IMR-90 (cell line): ENCODE measurements around the gene ZSWIM8. TPM values are rescaled to one million over a fixed set of nuclear protein-coding genes. Genes with fewer than 3 reads are reported as not detected.

ENCODE experiments used
- ATAC-seq: fragments of 200-7000 bp; cut with Tn5 transposase; 2 replicates; pipeline ENCODE4 v1.9.1; 2020; ENCODE audit warnings: low read depth, mild to moderate bottlenecking, moderate library complexity
- BruUV-seq: library from RNA; stranded (reverse); fragments of 400-500 nt; replicated peaks from 2 replicates; lab custom pipeline; 2021; lab: Mats Ljungman, UMichigan
- CTCF ChIA-PET: fragments of 300-600 bp; formaldehyde crosslinking; extraction: SDS; loops from one replicate; lab custom pipeline; 2021; ENCODE audit warnings: antibody characterized with exemption; lab: Yijun Ruan, JAX
- POLR2A ChIA-PET: fragments of 300-600 bp; sonication (Branson Sonifier 250); formaldehyde crosslinking; loops from one replicate; lab custom pipeline; 2022; ENCODE audit warnings: antibody characterized with exemption; ENCODE audit not compliant: unreplicated experiment; lab: Charles Lee
- DNase-seq: peaks from one replicate; pipeline ENCODE4 v3.0.0; 2013
- H2AFZ ChIP-seq: replicated peaks from 2 replicates; pipeline ENCODE3; 2013; ENCODE audit warnings: low read length, mild to moderate bottlenecking; ENCODE audit not compliant: poor library complexity
- H2AK5ac ChIP-seq: 2 replicates; pipeline ENCODE4 v1.6.1; 2013; ENCODE audit warnings: low read depth, low read length, inconsistent platforms
- H2AK9ac ChIP-seq: replicated peaks from 2 replicates; pipeline ENCODE3; 2013; ENCODE audit warnings: mild to moderate bottlenecking, low read depth, low read length, moderate library complexity; ENCODE audit not compliant: poor library complexity
- H2BK120ac ChIP-seq: 2 replicates; pipeline ENCODE4 v1.6.1; 2013; ENCODE audit warnings: low read depth, low read length, inconsistent platforms
- H2BK15ac ChIP-seq: 3 replicates; pipeline ENCODE4 v1.6.1; 2013; ENCODE audit warnings: low read depth, low read length, inconsistent platforms
- H2BK20ac ChIP-seq: 2 replicates; pipeline ENCODE4 v1.6.1; 2013; ENCODE audit warnings: low read depth, mild to moderate bottlenecking, inconsistent platforms, low read length, moderate library complexity
- H2BK5ac ChIP-seq: 2 replicates; pipeline ENCODE4 v1.6.1; 2013; ENCODE audit warnings: mild to moderate bottlenecking, low read depth, low read length, inconsistent platforms; ENCODE audit not compliant: poor library complexity, severe bottlenecking
- H3K14ac ChIP-seq: replicated peaks from 2 replicates; pipeline ENCODE4 v1.6.1; 2013; ENCODE audit warnings: low read depth, low read length, inconsistent platforms
- H3K18ac ChIP-seq: 2 replicates; pipeline ENCODE4 v1.6.1; 2013; ENCODE audit warnings: low read depth, low read length, control low read depth
- H3K23ac ChIP-seq: 2 replicates; pipeline ENCODE4 v1.6.1; 2013; ENCODE audit warnings: low read depth, low read length, inconsistent platforms
- H3K27ac ChIP-seq: 2 replicates; pipeline ENCODE4 v1.5.1; 2013; ENCODE audit warnings: mild to moderate bottlenecking, control low read depth, low read length; ENCODE audit not compliant: insufficient read depth
- H3K27me3 ChIP-seq: 2 replicates; pipeline ENCODE4 v1.6.1; 2013; ENCODE audit warnings: low read length; ENCODE audit not compliant: control insufficient read depth, insufficient read depth
- H3K36me3 ChIP-seq: 2 replicates; pipeline ENCODE4 v1.6.1; 2013; ENCODE audit warnings: low read length, mixed read lengths; ENCODE audit not compliant: control insufficient read depth, insufficient read depth
- H3K4ac ChIP-seq: 2 replicates; pipeline ENCODE4 v1.6.1; 2013; ENCODE audit warnings: low read depth, low read length, inconsistent platforms
- H3K4me1 ChIP-seq: 2 replicates; pipeline ENCODE4 v1.6.1; 2013; ENCODE audit warnings: low read length, mixed read lengths; ENCODE audit not compliant: control insufficient read depth, insufficient read depth
- H3K4me2 ChIP-seq: 2 replicates; pipeline ENCODE4 v1.6.1; 2013; ENCODE audit warnings: low read depth, mild to moderate bottlenecking, control low read depth, low read length, moderate library complexity
- H3K4me3 ChIP-seq: 2 replicates; pipeline ENCODE4 v1.5.1; 2013; ENCODE audit warnings: low read depth, mild to moderate bottlenecking, control low read depth, low read length, moderate library complexity; ENCODE audit not compliant: insufficient read depth
- H3K56ac ChIP-seq: 2 replicates; pipeline ENCODE4 v1.6.1; 2013; ENCODE audit warnings: low read length, inconsistent platforms; ENCODE audit not compliant: insufficient read depth; ENCODE audit errors: extremely low read depth
- H3K79me1 ChIP-seq, 2 experiments: 2 replicates each; pipeline ENCODE4 v1.6.1; 2013; ENCODE audit warnings: low read length in 2 of 2, inconsistent platforms in 1 of 2, low read depth in 1 of 2
- H3K9ac ChIP-seq: 2 replicates; pipeline ENCODE4 v1.6.1; 2013; ENCODE audit warnings: low read depth, low read length, control low read depth
- H3K9me1 ChIP-seq: 2 replicates; pipeline ENCODE4 v1.6.1; 2013; ENCODE audit warnings: low read length, inconsistent platforms; ENCODE audit not compliant: insufficient read depth
- H3K9me3 ChIP-seq: 2 replicates; pipeline ENCODE4 v1.6.1; 2013; ENCODE audit warnings: low read length; ENCODE audit not compliant: control insufficient read depth, insufficient read depth
- H4K20me1 ChIP-seq: 2 replicates; pipeline ENCODE4 v1.6.1; 2013; ENCODE audit warnings: low read length, inconsistent platforms; ENCODE audit not compliant: insufficient read depth
- H4K5ac ChIP-seq: 2 replicates; pipeline ENCODE4 v1.6.1; 2013; ENCODE audit warnings: mild to moderate bottlenecking, low read depth, low read length, control low read depth
- H4K8ac ChIP-seq, 2 experiments: 2 replicates each; pipeline ENCODE4 v1.6.1; 2013; ENCODE audit warnings: low read depth in 2 of 2, low read length in 2 of 2, control low read depth in 1 of 2, inconsistent platforms in 1 of 2
- H4K91ac ChIP-seq: 2 replicates; pipeline ENCODE4 v1.6.1; 2013; ENCODE audit warnings: low read depth, low read length, inconsistent platforms; ENCODE audit not compliant: insufficient read depth
- CTCF ChIP-seq: conservative IDR thresholded peaks from 2 replicates; pipeline ENCODE4 v1.5.1; 2012; ENCODE audit warnings: mild to moderate bottlenecking, low read depth, low read length, improper control_type of control experiment
- MAFK ChIP-seq: IDR thresholded peaks from 2 replicates; pipeline ENCODE4 v1.6.1; 2012; ENCODE audit warnings: low read depth, low read length, improper control_type of control experiment
- MXI1 ChIP-seq: IDR thresholded peaks from 2 replicates; pipeline ENCODE4 v1.6.1; 2012; ENCODE audit warnings: low read depth, mild to moderate bottlenecking, low read length, moderate library complexity, borderline replicate concordance
- WGBS, 2 experiments: methylation state at CpG; one replicate each; pipeline versions ENCODE4 v1.1.5 to v1.1.7; 2013; ENCODE audit warnings: missing lambda C conversion rate in 2 of 2; ENCODE audit not compliant: insufficient read length in 1 of 2; ENCODE audit errors: extremely low coverage in 2 of 2; 5-methylcytosine and 5-hydroxymethylcytosine counted together
- dilution Hi-C: fragments of 300-500 bp; cut with HindIII; formaldehyde crosslinking; loops from one replicate; pipeline ENCODE4 v1.14.3; 2018; ENCODE audit warnings: low sequenced_read_pairs; ENCODE audit not compliant: unreplicated experiment
- in situ Hi-C: fragments of 300-500 bp; cut with MboI; formaldehyde crosslinking; loops from 3 replicates; pipeline ENCODE4 v1.14.3; 2019; ENCODE audit warnings: low sequenced_read_pairs, inconsistent platforms, mixed read lengths
- intact Hi-C: fragments of 100-400 bp; cut with micrococcal nuclease; formaldehyde crosslinking; loops from 2 replicates; pipeline ENCODE4 v1.10.0; 2022
- polyA plus RNA-seq, 3 experiments: library from polyadenylated mRNA; depleted of rRNA; stranded (reverse); fragments of >200 nt; gene quantifications; 2 replicates each; pipeline ENCODE4 v1.2.3, GENCODE V29; 2012; ENCODE audit warnings: low replicate concordance in 1 of 3
- total RNA-seq: library from RNA; depleted of rRNA; stranded (reverse); fragments of >200 nt; gene quantifications from 2 replicates; pipeline ENCODE4 v1.2.3, GENCODE V29; 2012
- TF ChIP-seq, protein P1 (sequence below): fragments of 150-350 bp; IDR thresholded peaks from 2 replicates; pipeline ENCODE4 v1.6.1; 2016; ENCODE audit warnings: low read depth, mild to moderate bottlenecking, low read length, moderate library complexity, borderline replicate concordance

Gene ZSWIM8
- total and polyA plus RNA-seq, 2 of the 4 experiments (the other 2 are of a cell fraction) = 16.8 to 103 TPM

DNA sequence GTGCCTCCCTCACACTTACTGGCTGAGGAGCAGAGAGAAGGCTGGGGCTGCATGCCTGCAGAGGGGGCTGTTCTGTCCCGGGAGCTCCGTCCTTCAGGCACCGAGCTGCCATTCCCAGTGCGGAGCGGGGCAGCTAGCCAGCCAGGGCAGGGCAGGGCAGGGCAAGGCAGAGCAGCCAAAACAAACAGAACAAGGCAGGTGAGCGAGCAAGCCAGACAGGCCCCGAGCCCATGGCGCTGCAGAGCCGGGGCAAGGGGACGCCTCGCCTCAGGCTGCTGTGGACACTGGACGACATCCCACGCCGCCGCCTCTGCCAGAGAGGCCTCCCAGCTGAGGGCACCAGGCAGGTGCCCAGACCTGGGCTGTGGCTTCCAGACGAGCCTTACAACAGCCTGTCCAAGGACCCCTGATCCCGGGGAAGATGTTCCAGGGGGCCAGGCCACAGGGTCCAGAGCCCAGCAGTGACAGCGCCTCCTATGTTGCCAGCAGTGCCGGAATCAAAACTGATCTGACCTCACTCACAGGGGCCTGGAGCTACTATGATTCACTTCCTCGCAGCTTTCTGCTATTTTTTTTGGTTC lies 34.2 kb downstream of the ZSWIM8 start:
- no peak for TF ChIP-seq MAFK
- TF ChIP-seq, protein P1, sequence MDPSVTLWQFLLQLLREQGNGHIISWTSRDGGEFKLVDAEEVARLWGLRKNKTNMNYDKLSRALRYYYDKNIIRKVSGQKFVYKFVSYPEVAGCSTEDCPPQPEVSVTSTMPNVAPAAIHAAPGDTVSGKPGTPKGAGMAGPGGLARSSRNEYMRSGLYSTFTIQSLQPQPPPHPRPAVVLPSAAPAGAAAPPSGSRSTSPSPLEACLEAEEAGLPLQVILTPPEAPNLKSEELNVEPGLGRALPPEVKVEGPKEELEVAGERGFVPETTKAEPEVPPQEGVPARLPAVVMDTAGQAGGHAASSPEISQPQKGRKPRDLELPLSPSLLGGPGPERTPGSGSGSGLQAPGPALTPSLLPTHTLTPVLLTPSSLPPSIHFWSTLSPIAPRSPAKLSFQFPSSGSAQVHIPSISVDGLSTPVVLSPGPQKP = no peak
- TF ChIP-seq CTCF = 0 out of 2 replicates have a peak, but pooled peaks have one; percentile 8
- TF ChIP-seq MXI1 = no peak
- no peak overlapping the region for H2BK5ac ChIP-seq
- H4K5ac ChIP-seq = no peak overlapping the region
- intact Hi-C loops (no loop called here), dilution Hi-C loops (no loop called here), in situ Hi-C loops (no loop called here)
- peaks cover 10% of the 10 kb centered on the region for H3K4me1 ChIP-seq
- DNase-seq = peak; percentile 23
- ChIA-PET POLR2A (no interaction called here), CTCF (no interaction called here)
- H2AK5ac ChIP-seq = 0 out of 2 replicates have a peak overlapping the region, but pooled peaks have one; percentile 37
- H3K18ac ChIP-seq = no peak overlapping the region
- H3K9me3 ChIP-seq = no peaks in the 10 kb centered on the region
- no peak overlapping the region for H3K4ac ChIP-seq
- no peaks in the 10 kb centered on the region for H3K27me3 ChIP-seq
- H4K8ac ChIP-seq = no peak overlapping the region
- 86% methylated on average over 10 of the region's 20 CpGs; no CpG with 5 or more reads in 1 of the 2 experiments for WGBS, 2 experiments
- no peak overlapping the region for H3K56ac ChIP-seq
- H3K4me3 ChIP-seq = no peak overlapping the region
- H2AFZ ChIP-seq = peak overlapping the region; percentile 23
- no peak overlapping the region for H3K27ac ChIP-seq
- H3K79me1 ChIP-seq = peaks cover 0 to 9% of the 10 kb centered on the region in 2 experiments; a peak in 1 of 4 replicates
- H3K36me3 ChIP-seq = peaks cover 25% of the 10 kb centered on the region
- no peak overlapping the region for H3K23ac ChIP-seq
- no TSS peak for BruUV-seq
- no peak overlapping the region for H3K4me2 ChIP-seq
- H3K14ac ChIP-seq = no peak overlapping the region
- no peaks in the 10 kb centered on the region for H4K20me1 ChIP-seq
- H2BK20ac ChIP-seq = no peak overlapping the region
- H4K91ac ChIP-seq = no peak overlapping the region
- no peak overlapping the region; the same call in 1 of the 2 replicates for H2BK120ac ChIP-seq
- no peak; the same call in 1 of the 2 replicates for ATAC-seq
- peak overlapping the region; percentile 55 for H2AK9ac ChIP-seq
- no peak overlapping the region for H2BK15ac ChIP-seq
- peaks cover 10% of the 10 kb centered on the region; the same call in 1 of the 2 replicates for H3K9me1 ChIP-seq
- H3K9ac ChIP-seq = no peak overlapping the region
